Activated CD8-positive, alpha-beta memory T cell treated with anti-CD3 and anti-CD28 coated beads for 1 hour (primary cell): ENCODE results near the gene PLCL1.

Source experiments
- DNase-seq, 2 donors: peaks; one replicate each; pipeline ENCODE4 v3.0.0-alpha.2; 2020; ENCODE audit warnings: low read depth in 1 of 2; ENCODE audit errors: extremely low read depth in 1 of 2

Gene PLCL1

GRCh38 chr2:197852108-197852507 is 47.7 kb downstream of the PLCL1 start:
- DNase-seq, result no peak

- no peak for DNase-seq
Observed at GRCh38 chr2:197853549-197853948, 49.2 kb downstream of the PLCL1 start.

DNA sequence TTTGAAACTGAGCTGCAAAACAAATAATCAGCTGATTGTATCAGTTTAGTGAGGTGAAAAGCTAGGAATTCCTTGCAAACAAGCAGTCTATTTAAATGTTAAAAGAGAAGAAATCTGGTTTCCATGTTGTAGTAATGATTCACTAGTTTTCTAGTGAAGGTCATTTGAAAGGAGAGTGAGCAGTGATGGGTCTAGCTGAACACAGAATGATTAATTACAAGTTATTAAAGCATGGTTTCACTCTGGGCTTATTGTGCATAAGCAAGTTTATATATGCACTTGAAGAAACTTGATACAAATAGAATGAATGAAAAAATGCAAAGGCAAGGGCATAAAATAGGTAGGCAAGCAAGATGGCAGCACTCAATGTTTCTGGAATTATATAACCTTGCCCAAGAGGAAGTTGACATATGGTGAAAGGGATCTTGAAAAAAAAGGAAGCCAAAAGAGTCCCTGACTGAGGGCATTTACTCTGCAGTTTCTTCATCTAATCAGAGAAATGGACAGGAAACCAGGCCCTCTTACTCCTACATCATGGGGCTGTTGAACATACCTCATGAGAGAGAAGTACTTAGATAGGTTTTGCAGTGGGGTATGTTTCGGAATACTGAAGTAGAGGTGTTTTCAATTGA is 53.2 kb downstream of the PLCL1 start:
- DNase-seq, result no peak

DNA sequence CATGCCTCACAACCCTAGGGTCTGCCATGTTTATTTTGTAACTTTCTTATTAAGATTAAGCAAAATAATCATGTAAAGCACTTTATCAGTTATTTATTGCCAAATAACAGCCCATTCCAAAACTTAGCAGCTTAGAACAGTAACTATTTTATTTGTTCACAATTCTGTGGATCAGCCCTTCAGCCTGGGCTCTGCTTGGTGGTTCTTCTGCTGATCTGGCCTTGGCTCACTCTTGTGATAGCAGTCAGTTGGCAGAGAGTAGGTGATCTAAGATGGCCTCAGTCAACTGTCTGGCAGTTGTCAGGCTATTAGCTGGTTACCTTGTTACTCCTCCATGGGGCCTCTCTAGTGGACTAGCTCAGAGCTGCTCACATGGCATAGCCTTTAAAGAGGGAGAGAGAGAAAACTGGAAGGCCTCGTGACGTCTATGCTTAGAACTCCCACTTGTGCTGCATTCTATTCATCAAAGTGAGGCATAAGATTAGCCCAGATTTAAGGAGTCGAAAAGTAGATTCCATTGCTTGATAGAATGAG is 54.3 kb downstream of the PLCL1 start:
- no peak for DNase-seq

DNA sequence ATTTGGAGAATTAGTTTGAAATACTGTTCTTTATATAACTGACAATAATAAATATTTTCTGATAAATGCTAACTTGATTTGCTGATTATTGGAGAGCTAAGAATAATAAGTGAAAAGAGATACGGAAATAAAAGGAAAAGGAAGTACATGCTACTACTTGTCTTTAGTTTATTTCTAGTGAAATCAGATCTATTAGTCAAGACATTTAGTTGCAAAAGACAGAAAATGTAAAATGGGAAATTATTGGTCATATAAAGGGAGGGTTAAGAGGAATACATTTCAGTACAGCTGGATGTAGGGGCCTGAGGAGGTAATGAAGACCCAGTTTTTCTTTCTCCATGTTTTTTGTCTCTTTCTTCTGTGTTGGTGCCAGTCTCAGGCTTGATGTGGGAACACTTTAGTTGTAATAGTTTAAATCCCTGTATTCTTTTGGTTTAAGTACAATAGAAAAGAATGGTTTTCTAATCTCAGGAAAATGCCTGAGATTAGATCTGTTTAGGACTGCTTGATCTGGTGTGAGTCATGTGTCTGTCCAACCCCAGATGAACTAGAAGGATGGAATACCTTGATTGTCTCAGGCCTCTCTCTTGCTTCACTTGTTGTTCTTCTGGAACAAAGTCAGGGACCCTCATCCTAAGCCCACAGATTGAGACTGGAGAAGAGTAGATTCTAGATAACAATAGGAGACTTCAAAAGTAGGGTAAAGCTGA is 58.0 kb downstream of the PLCL1 start:
- DNase-seq, result no peak

DNA sequence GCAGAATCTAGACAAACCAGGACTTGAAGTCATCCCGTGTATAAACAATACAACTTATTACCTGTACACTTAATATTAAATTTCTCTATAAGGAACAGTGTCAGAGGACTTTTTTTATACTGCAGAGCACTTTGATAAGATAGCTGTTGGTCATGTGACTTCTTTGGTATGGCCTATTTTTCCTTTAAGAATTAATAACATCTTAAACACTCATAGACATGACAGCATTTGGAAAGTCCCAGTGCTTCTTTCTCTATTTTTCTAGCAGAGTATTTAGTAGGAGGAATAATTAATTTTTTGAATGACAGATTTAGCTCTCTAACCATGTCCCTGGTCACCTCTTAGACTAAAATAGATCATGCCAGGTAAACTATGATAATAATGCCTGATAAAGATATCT is 59.4 kb downstream of the PLCL1 start:
- DNase-seq, result no peak

- DNase-seq, result no peak
Observed at GRCh38 chr2:197866455-197866854, 62.1 kb downstream of the PLCL1 start.

- DNase-seq, result no peak
Observed at GRCh38 chr2:197867033-197867432, 62.6 kb downstream of the PLCL1 start.

DNA sequence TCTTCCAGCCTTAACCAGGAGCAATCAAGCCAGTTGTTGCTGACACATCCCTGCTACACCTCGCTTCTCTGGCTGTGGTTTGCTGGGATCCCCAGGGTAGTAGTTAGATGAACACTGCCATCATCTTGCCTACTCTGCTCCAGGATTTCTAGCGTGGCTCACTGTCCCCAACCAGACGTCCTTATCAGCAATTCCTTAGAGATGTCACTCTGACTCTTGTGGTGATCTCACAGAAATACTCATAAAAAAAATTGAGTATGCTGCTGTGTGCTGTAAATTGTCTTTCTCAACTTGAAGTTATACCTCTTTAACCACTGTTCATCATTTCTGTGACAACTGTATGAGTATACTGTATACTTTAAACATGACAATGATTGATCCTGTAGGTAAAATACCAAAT is 63.2 kb downstream of the PLCL1 start:
- DNase-seq, result no peak

DNA sequence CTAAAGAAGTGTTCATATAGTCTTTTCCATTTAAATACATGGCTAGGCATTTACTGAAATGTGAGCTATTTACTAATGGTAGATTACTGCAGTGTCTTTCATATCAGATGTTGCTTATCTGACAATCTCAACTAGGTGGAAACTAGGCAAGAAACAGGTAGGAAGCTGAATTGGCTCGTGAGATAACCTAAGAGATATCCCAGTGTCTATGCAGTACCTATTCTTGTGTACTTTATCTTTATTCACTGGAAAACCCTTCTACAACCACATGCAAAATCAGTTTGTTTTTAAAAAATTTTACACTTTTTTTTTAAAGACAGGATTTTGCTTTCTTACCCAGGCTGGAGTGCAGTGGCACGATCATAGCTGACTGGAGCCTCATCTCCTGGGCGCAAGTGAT is 63.8 kb downstream of the PLCL1 start:
- no peak for DNase-seq

DNA sequence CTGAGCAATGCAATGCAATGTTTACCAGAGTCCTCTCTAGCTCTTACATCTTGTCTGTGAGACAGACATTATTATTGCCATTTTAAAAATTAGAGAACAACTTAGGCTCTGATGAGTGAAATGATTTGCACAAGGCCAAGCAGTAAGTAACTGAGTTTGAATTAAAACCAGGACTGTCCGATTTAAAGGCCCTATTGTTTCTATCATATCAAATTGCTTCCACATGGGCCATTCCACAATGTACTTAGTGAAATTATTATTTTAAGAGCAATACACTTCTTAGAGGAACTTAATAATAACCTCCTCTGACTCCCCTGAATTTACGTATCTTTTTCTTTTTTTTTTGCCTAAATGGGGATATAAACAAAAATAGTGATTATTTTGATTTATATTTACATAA is 64.6 kb downstream of the PLCL1 start:
- DNase-seq, result no peak

DNA sequence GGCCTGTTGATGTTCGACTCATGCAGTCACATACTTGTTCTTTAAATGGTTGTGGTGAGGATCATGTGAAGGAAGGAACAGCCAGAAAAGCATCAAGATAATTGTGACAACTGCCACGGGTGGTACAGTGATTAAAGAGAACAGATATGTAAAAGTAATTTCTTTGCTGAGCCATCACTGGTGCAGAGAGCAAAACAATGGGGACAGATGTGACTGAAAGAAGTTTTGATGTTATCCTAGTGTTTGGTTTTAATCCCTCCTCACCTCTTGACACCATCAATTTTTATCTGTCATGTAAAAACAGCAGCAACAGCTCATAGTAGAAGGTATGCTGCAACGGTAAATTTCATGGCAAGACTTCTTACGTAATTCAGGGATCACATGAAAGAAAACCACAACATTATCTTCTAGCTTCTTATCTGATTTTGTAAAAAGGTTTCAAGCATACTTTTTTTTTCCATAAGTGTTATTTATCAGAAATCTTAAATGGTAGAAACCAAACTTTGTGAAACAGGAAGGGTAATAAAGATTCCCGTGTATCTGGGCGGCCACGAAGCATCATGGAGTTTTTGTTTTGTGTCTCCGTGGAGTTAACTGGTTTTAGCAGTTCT is 65.2 kb downstream of the PLCL1 start:
- DNase-seq, result no peak

- no peak for DNase-seq
Observed at GRCh38 chr2:197870137-197870536, 65.7 kb downstream of the PLCL1 start.

- no peak for DNase-seq
Observed at GRCh38 chr2:197871780-197872456, 67.5 kb downstream of the PLCL1 start.

DNA sequence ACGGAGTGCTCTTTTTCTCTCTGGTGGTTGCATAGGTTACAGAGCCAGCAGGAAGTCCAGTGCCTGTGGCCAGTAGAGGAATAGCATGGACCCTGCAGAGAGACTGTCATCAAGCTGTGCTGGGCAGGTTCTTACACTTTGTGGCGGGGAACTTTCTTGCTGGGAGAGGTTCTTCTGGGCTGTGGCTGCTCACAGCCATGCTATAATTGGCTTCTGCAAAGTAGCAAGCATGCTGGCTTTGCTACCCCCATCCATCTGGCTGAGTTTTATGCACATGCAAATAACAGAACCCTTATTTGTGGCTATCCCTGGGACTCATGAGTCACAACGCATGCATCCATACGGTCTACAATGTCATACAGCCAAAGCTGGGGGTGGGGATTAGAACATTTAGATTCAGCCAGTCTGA is 68.9 kb downstream of the PLCL1 start:
- DNase-seq, result no peak

GRCh38 chr2:197875763-197876162 is 71.4 kb downstream of the PLCL1 start:
- no peak for DNase-seq

DNA sequence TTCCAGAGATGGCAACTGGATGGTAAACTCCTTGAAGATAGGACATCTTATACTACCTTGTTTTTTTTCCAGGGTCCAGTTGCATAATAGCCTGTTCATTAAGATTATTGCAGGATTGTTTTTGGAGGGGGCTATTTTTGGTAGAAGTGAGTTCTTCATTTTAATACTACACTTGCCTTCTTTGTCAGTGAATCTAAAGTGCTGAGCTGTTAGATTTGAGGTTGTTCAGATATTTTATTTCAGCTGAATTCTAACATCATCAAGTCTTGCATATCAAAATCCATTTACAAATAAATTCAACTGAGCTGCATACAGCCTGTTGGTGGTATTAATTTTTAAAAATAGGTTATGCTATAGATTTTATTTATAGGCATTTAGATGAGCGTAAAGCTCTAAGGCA is 72.1 kb downstream of the PLCL1 start:
- DNase-seq, result no peak

- no peak for DNase-seq
Observed at GRCh38 chr2:197877038-197877437, 72.6 kb downstream of the PLCL1 start.

GRCh38 chr2:197878792-197879191 is 74.4 kb downstream of the PLCL1 start:
- no peak for DNase-seq

DNA sequence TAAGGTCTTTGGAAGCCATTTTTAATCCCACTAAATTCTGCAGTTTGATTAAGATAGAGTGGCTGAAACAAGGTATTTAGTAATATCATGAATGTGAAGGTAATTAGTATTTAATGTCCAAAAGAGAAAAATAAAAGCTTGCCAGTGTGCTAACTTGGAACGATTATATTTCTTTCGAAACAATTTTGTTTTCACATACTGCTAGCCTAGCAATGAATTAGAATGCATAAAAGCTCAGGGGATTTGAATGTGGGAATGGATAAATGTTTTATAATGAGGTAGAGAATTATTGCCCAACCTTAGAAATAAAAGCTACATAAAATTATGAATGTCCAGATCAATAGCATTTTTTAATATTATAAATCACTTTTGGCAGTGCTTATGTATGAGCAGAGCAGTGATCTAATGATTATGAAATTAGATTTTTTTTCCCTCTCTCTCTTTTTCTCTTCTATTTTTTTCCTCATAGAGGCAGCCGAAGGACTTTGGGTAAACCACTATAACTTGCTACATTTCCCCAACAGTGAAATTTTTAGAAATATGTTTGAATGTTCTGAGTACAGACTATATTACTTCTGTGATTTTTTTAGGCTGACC is 75.5 kb downstream of the PLCL1 start:
- no peak for DNase-seq

GRCh38 chr2:197883354-197884032 is 79.1 kb downstream of the PLCL1 start:
- no peak for DNase-seq
